ENCODE measurements around the gene SBNO2. TPM values are rescaled to one million over a fixed set of nuclear protein-coding genes. Genes with fewer than 3 reads are reported as not detected.

The SBNO2 gene
- total RNA-seq, 1 donor from 2014 or later: 139 TPM

DNA sequence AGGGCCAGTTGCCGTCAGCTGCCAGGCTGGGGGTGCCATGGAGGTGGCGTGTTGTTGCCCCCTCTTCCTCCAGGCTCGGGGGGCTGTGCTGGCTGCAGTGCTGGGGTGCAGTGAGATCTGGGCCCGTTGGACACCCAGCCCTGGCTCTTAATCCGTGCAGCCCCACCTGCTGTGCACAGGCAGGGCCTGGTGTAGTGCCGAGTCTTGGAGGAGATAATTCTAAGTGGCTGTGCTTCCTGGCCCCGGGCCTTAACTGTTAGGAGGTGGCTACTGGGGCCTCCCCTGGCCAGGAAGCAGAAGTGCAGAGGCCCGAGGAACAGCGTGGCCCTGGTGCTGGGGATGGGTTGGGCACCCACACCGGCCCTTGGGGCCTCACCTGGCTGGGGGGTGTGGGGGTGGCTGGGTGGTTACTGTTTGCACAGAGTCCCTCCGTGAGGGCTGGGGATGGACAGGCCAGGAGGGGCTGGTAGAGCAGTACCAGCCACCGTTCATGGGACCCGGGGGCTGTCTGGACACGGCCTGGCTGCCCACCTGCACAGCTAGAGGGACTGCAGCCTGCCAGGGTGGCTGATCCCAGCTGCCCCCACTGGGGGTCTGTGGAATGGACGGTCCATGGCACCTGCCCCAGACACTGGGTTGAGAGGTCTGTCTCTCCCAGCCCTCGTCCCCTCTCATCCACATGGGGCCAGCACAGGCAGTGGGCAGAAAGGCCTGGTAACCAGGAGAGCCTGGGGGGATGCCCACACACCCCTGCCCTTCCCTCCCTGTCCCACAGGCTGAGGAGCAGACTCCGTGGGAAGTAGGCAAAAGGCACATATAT, 67.0 kb downstream of the SBNO2 start:
- DNase-seq (ENCODE audit: low spot score): no peak

DNA sequence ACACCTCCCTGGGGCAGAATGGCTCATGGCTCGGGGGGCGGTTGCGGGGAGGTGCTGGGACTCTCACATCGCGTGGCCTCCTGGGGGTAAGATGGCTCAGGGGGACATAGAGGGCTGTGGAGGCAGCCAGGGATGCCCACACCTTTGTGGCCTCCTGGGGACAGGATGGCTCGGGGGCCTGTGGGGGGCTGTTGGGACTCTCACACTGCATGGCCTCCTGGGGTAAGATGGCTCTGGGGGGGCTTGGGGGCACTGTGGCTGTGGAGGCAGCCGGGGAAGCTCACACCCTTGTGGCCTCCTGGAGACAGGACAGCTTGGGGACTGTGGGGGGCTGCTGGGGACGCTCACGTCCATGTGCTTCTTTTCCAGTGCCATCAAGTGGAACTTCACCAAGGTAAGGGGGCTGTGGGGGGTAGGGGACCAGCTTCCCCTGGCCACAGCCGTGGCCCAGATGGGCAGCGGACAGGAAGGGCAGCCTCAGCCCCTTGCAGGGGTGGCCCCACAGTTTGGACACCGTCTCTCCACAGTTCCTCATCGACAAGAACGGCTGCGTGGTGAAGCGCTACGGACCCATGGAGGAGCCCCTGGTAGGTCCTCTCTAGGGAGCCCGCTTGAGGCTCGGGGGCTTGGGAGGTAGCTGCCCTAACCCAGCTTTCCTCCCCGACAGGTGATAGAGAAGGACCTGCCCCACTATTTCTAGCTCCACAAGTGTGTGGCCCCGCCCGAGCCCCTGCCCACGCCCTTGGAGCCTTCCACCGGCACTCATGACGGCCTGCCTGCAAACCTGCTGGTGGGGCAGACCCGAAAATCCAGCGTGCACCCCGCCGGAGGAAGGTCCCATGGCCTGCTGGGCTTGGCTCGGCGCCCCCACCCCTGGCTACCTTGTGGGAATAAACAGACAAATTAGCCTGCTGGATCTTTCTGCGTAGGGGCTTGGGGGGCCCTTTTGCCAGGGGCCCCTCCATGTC, 67.9 kb downstream of the SBNO2 start:
- no peak for DNase-seq (ENCODE audit: low spot score)

DNA sequence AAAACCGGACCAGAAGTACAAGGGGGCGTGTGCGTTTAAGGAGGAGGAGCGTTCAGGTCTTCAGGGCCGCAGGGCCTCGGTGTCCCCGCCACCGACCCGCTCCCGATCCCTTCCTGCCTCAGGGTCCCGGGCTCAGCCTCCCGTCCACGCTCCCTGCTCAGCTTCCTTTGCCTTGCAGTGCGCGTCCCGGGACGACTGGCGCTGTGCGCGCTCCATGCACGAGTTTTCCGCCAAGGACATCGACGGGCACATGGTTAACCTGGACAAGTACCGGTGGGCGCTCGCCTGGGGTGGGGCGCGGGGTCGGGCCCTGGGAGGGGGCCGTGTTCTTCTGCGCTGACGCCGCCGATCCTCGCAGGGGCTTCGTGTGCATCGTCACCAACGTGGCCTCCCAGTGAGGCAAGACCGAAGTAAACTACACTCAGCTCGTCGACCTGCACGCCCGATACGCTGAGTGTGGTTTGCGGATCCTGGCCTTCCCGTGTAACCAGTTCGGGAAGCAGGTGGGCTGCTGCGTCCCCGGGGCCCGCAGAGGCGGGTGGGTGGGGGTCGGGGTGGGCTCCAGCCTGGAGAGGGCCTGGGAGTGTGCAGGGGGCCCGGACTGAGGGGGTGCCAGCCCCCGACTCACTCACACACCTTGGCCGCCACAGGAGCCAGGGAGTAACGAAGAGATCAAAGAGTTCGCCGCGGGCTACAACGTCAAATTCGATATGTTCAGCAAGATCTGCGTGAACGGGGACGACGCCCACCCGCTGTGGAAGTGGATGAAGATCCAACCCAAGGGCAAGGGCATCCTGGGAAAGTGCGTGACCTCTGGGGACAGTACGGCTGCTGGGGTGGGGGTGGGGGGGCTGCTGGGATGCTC, 68.8 kb downstream of the SBNO2 start:
- DNase-seq (ENCODE audit: low spot score): no peak

DNA sequence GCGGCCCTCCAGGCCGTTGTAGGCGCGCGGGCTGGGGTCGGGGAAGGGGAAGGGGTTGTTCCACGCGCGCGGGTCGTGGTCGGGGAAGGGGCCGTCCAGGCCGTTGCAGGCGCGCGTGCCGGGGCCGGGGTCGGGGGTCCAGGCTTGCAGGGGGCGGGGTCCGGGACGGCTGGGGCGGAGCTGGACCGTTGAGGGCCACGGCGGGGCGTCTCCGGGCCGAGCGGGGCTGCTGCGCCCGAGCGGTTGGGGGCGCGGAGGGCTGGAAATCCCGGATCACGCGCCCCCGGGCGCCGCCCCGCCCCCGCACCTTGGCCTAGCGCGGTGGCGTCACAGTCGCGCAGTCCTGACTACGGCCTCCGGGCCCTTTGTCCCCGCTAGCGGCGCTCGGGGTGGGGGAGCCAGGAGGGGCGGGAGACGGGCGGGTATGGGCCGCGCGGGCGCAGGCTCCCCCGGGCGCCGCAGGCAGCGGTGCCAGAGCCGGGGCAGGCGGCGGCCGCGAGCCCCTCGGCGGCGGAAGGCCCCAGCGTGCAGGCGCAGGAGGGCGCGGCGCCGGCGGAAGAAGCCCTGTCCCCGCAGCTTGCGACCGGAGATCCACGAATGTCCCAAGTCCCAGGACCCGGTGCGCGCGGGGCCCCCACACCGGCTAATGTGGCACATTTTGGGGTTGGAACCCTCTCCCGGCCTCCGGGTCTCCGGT, 69.6 kb downstream of the SBNO2 start:
- DNase-seq (ENCODE audit: low spot score): peak; percentile 95

DNA sequence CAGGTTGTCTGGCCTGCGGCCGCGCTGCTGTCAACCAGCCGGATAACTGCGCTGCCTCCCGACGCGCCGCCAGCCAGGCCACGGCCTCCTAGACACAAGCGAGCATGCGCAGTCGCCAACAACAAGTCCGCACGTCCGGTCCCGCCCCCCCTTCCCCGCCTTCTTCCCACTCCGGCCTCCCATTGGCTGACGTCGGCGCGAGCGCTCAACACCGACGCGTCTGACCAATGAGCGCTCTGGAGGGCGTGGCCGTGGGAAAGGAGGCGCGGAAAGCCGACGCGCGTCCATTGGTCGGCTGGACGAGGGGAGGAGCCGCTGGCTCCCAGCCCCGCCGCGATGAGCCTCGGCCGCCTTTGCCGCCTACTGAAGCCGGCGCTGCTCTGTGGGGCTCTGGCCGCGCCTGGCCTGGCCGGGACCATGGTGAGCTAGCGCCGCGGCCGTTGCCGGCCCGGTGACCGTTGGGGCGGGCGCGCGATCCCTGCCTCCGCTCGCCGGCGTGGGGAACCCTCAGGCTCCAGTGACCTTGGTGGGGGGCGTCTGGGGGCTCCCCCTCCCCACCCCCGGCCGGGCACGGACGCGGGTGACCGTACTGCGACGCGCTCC, 70.3 kb downstream of the SBNO2 start, which contains the start of gene GPX4:
TSS of gene GPX4 (plus strand) at position 287 of the 603 bp plus-strand sequence. CDS start at position 337, 50 bp downstream.
- DNase-seq (ENCODE audit: low spot score): peak; percentile 99

DNA sequence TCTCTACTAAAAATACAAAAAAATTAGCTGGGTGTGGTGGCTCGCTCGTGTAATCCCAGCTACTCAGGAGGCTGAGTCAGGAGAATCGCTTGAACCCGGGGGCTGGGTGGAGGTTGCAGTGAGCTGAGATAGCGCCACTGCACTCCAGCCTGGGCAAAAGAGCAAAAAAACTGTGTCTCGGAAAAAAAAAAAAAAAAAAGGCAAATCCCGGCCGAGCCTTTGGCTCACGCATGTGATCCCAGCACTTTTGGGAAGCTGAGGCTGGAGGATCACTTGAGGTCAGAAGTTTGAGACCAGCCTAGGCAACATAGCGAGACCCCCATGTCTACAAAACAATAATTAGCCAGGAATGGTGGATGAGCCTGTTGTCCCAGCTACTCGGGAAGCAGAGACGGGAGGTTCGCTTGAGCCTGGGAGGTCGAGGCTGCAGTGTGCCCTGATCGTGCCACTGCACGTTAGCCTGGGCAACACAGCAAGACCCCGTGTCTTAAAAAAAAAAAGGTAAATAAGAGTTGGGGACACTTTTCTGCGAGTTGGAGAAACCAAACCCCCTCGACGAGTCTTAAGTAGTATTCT, 70.8 kb downstream of the SBNO2 start:
- no peak for DNase-seq (ENCODE audit: low spot score)

DNA sequence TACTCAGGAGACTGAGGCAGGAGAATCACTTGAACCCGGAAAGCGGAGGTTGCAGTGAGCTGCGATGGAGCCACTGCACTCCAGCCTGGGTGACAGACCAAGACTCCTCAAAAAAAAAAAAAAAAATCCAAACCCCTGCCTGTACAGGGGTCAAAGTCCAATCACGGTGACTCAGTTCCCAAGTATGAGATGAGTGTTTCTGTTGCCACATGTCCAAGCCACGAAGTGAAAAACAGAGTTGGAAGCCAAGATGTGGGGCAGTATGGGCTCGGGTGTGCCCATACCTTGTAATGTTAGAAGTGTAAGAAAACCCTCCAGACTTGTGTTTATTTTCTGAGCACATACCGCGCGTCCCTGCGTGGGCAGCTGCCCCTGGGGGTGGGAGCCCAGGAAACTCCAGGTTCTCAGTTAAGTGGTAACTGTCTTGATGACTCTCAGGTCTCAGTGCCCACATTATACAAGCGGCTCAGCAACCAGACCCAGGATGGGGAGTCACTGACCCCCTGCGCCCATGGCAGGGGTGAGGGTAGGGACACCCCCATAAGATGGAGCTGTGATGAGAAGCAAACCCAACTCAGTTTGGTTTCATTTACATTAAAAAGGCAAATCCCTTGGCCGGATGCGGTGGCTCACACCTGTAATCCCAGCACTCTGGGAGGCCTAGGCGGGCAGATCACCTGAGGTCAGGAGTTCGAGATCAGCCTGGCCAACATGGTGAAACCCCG, 71.5 kb downstream of the SBNO2 start:
- no peak for DNase-seq (ENCODE audit: low spot score)

DNA sequence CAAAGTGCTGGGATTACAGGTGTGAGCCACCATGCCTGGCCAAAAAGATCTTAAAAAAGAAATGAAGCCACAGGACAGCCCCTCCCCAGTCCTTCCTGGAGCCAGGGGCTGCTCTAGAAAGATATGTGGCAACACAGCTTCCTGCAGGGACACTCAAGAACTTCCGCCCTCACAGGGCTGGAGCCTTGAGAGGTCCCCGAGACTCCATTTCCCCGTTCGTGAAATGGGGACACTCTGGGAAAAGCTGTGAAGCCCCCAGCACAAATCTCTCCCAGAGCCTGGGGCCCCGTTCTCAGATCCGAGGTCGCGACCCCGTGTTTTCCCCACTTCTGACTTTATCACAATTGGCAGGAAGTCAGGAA, 72.8 kb downstream of the SBNO2 start:
- DNase-seq (ENCODE audit: low spot score): no peak

DNA sequence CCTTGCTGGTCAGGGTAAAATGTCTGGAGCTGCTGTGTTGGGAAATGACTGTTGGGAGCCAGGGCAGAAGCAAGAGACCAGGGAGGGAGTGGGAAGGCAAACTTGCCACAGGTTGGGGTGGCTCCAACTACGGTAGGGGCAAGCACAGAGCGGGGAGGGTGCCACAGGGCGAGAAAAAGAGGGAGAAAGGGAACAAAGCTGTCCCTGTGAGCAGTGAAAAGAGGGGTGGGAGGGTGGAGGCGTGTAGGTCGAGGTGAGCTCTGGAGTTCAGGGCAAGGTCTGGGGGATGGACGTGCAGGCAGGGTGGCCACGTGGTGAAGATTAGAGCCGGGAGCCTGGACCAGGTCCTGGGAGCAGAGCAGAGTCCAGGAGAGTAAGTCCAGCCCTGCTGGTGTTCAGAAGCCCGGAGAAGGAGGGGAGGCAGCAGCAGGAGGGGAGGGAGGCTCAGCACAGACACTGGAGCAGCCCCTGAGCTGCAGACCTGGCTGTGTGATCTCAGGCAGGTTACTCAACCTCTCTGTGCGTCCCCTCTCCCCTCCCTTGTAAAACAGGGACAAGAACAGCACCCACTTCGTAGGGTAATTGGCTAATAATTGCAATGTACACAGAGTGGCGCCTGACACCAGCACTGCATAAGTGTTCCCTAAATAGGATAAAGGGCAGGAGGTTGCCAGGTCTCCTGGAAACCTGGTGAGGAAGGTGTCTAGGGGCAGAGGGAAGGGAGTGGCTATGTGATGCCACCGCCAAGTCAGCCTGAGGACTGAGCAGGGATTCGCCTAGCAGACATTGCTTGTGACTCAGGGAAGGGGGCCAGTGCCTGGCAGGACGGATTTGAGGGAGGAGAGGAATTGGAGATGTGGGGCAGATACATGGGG, 75.7 kb downstream of the SBNO2 start:
- DNase-seq (ENCODE audit: low spot score): no peak

DNA sequence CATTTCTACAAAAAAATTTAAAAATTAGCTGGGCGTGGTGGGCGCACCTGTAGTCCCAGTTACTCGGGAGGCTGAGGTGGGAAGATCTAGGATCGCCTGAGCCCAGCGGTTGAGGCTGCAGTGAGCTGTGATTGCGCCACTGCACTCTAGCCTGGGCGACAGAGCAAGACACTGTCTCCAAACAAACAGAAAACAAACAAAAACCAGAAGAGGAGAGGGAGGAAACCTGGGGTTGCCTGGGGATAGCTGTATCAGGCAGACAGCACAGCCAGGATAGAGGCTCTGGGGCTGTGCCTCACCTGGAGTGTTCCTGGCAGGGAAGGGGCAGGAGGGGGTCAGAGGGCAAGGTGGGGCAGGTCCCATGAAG, 76.3 kb downstream of the SBNO2 start:
- DNase-seq (ENCODE audit: low spot score): no peak

DNA sequence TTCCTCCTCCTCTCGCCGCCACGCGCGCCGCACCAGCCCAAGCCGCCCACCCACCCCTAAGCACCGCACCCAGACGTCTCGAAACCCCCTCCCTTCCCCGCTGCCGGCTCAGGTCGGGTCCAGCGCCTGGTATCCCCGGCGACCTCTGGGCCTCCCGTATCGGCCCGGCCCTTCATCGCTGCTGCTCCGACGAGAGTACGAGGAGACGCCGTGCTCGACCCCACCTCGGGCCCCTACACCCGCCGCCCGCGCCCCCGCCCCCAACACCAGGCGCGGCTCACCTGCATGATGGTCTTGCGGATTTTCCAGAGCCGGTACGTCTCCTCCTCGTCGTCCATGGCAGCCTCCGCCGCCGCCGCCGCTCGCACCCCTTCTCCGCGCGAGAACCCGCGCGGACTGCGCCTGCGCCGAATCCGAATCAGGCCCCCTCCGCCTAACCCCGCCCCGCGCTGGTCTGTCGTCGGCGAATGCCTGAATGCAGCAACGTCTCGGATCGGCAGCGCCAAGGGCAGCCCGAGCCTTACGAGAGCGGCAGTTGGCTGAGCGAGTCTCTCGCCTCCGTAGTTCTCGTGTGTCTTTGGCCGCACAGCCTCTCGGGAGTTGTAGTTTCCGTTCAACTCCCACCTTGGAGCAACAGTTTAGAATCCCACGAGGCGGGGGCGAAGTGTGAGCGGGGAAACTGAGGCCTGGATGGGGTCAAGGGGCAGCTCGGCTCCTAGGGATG, 78.9 kb downstream of the SBNO2 start, which contains the start of gene POLR2E:
TSS of gene POLR2E (minus strand) at position 398 of the 724 bp plus-strand sequence. CDS start at position 338, 60 bp downstream.
- peak; percentile 99 for DNase-seq (ENCODE audit: low spot score)

DNA sequence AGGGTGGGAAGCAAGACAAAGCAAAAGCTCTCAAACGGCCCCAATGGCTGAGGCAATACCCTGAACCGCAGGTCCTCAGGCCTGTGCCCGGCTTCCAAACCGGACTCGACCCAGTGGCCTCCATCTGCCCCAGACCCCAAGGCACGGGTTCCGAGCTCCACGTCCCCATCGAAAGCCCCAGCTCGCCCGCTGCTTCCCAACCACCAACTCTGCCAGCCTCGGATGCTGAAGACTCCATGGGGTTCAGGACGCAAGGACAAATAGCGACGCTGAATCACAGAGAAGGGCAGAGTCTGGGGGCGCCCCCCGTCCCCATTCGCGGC, 79.5 kb downstream of the SBNO2 start:
- no peak for DNase-seq (ENCODE audit: low spot score)

DNA sequence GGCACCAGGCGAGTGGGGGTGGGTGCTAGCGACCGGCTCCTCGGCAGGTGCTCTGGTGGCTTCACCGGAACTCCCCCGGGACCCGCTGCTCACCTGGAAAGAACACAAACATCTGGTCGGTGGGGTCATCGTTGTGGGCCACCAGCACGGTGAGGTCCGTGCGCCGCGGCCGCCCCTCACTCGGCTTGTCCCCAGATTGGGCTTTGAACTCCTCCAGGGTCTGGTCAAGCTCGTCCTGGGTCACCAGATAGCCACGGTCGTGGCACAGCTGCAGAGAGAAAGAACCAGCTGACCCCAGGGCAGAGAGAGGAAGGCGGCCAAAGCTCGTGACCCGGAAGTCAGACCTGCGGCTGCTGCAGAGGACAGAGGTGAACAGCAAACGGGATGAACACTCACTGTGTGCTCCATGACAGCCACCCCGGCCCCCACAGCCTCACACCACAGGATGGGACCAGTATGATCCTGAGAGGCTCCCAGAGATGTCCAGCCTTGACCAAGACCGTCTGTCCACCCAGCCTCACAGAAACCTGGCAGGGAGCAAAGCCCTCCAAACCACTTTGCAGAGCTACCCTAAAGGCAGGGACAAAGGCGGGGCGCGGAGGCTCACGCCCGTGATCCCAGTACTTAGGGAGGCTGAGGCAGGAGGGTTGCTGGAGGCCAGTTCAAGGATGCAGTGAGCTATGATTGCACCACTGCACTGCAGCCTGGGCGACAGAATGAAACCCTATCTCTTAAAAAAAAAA, 80.1 kb downstream of the SBNO2 start:
- DNase-seq (ENCODE audit: low spot score): no peak

DNA sequence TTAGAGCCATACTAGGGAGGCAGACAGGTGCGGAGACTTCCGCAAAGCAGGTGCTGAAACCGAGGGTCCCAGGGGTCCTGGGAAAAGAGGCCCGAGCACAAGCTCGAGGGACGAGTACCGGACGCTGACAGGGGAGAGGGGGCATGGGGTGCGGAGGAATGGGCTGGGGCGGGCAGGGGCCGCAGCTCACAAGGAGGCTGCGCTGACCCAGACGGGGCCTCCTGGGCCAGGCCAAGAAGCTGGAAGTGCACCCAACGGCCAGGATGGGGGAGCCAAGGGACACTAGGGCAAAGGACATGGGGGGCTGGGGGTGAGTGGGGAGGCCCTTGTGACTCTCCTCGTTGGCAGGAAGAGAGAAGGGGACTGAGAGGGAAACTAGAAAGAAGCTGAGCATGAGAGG, 80.7 kb downstream of the SBNO2 start:
- DNase-seq (ENCODE audit: low spot score): no peak

DNA sequence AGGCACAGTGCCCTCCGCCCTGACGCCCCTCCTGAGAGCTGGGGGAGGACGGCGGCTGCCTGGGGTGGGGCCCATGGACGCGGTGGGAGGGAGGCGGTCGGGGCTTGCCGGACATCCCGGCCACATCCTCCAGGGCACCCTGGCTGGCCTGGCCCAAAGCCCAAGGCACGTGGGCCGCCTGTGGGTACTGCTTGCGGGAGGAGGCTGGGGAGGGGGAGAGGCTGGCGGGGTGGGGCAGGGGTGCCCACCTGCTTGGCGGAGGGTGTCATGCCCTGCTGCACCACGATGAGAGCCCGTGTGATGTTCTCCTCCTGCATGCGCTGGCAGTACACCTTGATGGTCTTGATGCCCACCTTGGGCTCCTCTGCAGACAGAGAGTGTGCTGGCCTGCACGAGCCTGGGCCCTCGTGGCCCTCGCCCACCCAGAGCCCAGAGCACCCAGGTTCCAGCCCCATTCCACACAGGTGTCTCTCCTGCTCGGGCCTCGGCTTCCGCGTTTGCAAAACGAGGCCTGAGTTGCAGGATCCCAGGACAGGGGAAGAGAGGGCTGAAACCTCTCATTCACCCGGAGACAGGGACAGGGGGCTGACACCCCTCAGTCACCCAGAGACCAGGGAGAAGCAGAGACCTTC, 82.4 kb downstream of the SBNO2 start:
- DNase-seq (ENCODE audit: low spot score): no peak
